Uterus (tissue), 2 donors: ENCODE data around the gene NECTIN1.

Source experiments
- CTCF ChIP-seq, 4 experiments: fragments of 200-600 bp in 2 of 4; fragments of 450-650 bp in 2 of 4; sonication (generic) in 2 of 4; IDR thresholded peaks; one replicate each; pipeline ENCODE4 v1.5.1; 2016 to 2019; ENCODE audit warnings: antibody characterized with exemption in 4 of 4, mild to moderate bottlenecking in 2 of 4, moderate library complexity in 1 of 4
- POLR2A ChIP-seq, 2 donors: fragments of 450-650 bp; IDR thresholded peaks; one replicate each; pipeline ENCODE4 v1.6.1; 2016; ENCODE audit warnings: antibody characterized with exemption in 2 of 2, mild to moderate bottlenecking in 1 of 2, moderate library complexity in 1 of 2

DNA sequence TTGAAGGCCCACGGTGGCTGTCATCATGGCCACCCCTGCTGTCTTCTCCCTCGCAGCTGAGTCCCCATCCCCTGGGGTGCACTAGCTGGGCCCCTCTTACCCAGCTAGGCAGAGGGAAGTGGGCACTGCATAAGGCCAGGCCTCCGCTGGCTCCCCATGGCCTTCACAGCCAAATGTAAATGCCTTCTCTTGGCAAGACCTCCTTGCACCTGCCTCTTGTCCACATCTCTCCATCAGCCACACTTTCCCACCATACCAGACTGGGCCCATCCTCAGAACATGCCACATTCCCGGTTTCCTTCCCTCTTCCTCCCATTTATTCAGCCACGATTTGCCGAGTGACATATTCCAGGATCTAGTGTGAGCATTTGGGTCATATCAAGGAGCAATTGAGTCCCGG lies 49.7 kb downstream of the NECTIN1 start:
- TF ChIP-seq CTCF (IDR thresholded peaks at IDR 0.05) (no peak), POLR2A (IDR thresholded peaks at IDR 0.05) (no peak)
